ENCODE results near the gene SPAAR.
"Not testable (repeated sequence)": the region's sequence is repeated elsewhere in the genome, so short reads cannot be mapped to it uniquely, and the experiment has no call there.

The SPAAR gene

DNA sequence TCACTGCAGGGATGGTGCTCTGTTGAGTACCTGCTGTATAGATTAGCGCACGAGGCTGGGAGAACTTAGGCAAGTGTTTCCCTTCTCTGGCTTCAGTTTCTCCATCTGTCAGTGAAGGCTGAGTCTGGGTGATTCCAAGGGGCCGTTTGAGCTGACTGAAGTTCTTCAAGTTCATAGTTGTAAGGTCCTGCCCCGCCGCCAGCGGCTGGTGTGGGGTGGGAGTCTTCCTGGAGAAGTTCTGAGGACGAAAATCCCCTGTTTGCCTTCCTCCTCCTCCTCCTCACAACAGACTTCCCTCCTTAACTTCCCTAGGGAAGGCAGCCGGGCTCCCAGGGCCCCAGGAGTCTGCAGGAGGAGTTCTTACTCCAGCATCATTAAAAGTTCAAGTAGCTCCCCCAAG lies 5.0 kb upstream of the SPAAR start:
- no peak for DNase-seq (ENCODE audit: low read depth)

DNA sequence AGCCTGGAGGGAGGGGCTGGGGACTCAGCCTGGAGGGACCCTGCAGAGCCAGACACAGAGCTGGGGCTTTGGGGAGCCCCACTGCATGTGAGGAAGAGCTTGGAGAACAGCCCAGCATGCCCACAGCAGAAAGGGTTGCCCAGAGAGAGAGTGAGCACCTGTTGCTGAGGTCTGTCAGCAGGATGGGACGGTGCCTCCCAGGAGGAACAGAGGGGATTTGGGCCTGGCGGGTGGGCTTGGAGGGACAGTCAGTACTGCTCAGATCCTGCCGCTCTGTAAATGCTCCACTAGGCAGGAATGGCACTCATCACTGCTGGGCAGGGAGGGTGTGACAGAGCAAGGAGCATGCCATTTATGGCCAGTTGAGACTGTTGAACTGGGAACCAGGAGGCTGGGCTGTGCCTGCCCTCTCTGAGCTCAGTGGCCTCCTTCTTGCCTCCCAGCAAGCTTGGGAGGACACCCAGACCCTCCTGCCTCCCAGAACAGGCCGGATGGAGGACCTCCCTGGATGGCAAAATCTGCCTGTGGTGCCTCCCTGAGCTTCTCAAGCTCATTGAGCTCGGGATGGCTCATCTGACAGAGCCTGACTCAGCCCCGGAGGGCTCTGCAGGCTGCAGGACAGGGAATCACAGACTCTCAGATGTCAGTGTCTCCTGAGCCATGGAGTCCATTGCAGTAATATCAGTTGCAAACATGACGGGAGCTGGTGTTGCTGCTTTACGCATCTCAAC lies 4.1 kb upstream of the SPAAR start:
- no peak for DNase-seq (ENCODE audit: low read depth)

DNA sequence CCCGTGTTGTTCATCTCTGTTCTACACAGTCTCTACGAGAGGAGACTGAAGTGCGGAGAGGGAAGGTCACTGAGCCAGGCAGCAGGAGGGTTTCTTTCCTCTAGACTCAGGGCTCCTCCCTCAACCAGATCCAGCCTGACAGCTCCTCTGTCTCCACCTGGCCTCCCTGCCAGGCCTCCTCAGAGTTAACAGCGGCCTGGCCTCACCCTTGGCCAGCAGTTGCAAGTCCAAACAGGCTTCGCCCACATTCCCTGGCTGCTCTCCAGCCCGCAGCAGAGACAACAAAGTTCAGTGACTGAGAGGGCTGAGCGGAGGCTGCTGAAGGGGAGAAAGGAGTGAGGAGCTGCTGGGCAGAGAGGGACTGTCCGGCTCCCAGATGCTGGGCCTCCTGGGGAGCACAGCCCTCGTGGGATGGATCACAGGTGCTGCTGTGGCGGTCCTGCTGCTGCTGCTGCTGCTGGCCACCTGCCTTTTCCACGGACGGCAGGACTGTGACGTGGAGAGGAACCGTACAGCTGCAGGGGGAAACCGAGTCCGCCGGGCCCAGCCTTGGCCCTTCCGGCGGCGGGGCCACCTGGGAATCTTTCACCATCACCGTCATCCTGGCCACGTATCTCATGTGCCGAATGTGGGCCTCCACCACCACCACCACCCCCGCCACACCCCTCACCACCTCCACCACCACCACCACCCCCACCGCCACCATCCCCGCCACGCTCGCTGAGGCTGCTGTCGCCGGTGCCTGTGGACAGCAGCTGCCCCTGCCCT lies 3.2 kb upstream of the SPAAR start, which contains the start of gene HRCT1:
Gene HRCT1 (plus strand): TSS at position 291 of the 768 bp plus-strand sequence. CDS start 86 bp downstream, at position 377.
- DNase-seq (ENCODE audit: low read depth) = no peak

DNA sequence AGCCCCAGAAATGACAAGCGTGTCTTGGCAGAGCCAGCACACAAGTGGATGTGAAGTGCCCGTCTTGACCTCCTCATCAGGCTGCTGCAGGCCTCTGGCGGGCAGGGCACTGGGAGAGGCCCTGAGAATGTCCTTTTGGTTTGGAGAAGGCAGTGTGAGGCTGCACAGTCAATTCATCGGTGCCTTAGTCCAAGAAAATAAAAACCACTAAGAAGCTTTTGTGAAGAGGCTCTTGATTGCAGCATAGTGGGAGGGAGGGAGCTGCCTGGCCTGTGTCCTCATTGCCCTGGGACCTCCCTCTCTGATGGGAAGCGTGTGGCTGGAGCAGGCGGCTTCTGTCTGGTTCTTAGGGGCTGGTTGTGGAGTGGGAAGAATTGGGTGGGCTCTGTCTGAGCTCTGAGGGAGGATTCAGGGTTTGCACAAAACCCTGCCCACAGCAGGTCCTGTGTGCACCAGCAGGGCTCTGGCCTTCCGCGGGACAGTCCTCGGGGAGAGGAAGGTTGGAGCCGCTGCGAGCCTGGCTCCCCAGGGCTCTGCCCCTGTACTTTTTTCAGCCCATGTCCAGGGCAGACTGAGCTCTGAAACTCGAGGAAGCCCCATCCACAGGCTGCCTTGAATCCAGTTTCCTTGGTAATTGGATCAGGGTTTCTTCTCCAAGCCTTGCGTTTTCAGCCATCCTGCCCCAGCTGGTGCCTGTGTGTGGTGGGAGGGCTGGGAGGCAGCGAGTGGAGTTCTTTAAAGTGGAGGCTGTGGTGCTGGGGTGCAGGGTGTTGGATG lies 2.2 kb upstream of the SPAAR start:
- no peak for DNase-seq (ENCODE audit: low read depth)

DNA sequence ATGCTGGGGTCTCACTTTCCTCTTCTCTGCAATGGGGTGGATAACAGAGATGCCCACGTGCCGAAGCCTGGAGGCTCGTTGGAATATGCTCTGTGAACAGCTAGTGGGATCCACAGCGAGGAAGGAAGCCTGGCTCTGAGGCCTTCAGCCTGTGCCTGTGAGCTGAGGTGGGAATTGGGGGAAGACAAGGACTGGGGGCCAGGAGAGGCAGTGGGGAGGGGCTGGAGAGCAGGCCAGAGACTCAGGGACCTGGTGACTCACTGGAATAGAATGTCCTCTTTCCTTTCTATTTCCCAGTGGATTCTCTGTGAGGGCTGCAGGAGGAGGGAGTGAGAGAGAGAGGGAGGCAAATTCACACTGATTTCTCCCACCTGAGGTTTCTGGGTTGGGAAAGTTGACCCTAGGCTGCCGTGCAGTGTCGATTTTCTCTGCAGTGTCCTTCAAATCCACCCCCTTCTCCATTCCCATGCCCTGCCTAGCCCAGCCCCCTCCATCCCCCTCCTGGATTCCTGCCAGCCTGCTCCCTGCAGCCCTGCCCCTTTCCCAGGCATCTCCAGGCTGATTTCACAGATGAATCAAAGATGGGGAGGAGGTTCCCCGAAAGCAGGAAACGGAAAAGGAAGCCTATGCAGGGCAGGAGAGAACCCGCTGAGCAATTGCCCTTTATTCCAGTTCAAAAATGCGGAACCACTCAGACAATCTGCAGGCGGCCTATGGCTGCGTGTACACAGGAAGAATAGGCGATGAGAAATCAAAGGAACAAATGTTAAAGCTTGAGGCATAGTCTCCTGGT lies 1.4 kb upstream of the SPAAR start:
- no peak for DNase-seq (ENCODE audit: low read depth)

DNA sequence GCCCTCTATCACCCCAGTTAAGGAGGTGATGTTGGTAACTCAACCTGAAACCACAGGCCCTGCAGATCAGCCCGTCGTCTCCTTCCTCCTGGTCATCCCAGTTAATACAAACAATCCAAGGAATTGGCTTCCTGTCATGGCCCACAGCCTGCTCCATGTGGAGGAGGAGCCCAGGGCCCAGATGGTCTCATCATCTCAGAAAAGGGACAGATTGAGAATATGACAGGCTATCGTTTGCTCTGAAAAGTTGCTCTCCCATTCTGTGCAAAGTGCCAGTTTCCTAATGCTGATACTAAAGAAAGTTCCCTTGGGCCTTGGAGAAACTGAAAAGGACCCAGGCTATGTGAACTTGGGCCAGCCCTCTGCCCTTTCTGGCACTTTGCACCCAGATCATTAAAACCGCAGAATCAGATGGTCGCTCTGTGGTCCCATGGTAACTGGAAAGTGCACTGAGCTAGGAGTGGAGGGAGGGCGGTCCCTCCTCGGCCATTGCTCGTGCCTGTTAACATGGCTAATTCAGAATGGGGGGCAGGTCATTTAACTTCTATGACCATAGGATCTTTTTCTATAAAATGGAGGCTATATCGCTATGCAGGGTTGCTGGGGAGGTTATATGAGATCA lies 675 bp upstream of the SPAAR start:
- DNase-seq (ENCODE audit: low read depth) = no peak

DNA sequence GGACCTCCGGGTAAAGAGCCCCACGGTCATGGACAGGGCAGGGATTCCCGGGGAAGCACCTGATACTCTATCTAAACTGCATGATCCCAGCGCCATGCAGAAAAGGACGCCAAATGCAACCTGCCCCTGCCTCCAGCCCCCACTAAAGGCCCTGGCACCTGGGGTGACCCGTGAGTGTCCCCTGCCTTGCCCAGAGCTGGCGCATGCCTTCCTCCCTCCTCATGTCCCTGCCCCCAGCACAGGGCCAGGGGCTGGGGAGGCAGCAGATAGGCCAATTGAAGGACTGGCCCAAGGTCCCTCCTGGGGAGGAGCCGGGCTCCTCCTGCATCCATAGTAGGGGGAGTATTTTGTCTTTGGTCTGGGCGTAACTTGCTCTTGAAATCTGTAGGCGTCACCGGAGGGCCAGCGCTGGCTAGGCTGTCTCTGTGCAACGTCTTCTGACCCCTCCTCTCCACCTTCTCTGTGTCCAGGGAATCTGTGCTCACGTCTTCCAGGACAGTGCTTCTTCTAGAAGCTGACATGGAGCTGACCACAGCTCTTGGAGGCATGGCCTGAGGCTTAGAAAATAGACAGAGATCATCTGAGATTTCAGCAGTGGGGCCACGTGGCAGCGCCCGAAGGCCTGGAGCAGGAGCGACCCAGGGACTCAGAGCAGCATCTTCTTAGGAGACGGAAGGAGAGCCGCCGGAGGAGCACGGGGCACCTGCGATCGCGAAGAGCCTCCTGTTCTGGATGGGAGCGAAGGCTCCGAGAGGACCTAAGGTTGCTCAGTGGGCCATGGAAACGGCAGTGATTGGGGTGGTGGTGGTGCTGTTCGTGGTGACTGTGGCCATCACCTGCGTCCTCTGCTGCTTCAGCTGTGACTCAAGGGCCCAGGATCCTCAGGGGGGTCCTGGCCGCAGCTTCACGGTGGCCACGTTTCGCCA lies 660 bp downstream of the SPAAR start:
- no peak for DNase-seq (ENCODE audit: low read depth)

DNA sequence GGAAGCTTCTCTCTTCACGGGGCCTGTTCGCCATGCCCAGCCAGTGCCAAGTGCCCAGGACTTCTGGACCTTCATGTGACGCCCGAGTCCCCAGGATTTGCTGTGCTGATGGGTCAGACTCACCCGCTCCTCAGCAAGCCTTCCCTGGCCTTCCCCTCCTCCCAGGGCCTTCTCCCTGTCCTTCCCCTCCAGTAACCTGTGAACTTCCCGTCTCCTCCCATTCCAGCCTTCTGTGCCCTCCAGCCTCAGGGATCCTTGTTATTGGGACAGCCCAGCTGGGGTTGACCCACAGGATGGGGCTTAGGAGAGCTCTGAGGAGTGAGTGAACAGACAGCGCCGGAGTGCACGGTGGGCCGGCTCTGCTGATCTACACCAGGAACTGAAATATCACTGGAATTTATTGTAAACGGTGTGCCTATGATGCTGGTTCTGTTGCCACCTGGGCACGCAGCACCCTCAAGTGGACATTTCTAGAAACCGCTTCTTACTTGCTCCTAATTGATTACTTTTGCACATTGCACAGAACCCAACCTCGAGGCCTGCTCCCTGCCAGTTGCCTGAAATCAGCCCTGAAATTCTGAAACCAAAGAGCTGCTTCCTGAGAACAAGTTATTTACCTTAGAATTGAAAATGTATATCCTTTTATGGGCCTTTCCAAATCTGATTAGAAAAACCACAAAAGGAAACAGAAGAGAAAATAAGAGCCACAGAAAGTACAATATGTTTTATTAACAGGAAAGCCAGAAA lies 1.5 kb downstream of the SPAAR start:
- DNase-seq (ENCODE audit: low read depth) = no peak

DNA sequence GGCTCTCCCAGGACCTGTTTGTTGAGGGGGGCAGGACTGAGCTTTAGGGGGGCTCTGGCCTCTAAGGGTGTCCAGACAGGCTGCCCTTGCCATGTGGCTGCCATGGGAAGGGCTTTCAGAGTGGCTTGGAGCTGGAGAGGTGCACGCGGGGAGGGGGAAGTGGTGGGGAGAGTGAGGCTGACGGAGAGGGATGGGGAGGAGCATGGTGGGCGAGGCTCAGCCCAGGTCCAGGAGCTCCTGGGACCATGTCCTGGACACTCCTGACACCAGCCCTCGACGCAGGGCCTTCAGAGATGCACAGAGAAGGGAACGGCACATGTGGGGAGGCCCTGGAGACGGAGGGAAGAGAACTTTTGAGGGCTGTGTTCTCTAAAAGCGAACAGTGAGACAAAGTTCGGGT lies 2.4 kb downstream of the SPAAR start:
- DNase-seq (ENCODE audit: low read depth) = no peak

DNA sequence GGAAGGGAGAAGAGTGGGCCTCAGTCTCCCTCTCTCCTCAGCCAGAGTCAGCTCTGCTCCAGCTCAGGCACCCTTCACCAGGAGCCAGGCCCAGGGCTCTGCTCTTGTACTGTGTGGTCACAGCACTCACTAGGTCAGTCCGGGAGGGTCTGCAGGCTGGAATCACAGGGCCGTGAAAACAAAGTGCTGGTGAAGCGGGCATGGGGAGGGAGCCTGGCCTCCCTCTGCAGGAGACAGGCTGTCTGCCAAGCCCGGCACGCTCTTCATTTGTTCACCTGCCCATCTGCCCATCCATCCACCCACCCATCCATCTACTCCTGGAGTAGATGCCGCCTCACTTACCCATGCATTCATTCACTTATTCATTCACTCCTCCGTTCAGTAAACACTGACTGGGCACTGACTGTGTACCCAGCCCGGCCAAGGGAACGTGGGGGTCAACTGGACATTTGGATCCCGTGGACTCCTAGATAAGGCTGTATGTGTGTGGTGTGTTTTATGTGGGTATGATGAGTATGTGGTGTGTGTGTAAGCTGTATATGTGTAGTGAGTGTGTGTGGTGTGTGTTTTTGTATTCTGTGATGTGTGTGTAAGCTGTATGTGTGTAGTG lies 3.6 kb downstream of the SPAAR start:
- DNase-seq (ENCODE audit: low read depth) = no peak

DNA sequence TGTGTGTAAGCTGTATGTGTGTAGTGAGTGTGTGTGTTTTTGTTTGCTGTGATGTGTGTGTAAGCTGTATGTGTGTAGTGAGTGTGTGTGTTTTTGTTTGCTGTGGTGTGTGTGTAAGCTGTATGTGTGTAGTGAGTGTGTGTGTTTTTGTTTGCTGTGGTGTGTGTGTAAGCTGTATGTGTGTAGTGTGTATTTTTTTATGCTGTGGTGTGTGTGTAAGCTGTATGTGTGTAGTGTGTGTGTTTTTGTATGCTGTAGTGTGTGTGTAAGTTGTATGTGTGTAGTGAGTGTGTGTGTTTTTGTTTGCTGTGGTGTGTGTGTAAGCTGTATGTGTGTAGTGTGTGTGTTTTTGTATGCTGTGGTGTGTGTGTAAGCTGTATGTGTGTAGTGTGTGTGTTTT lies 4.1 kb downstream of the SPAAR start:
- not testable (repeated sequence) for DNase-seq (ENCODE audit: low read depth)

DNA sequence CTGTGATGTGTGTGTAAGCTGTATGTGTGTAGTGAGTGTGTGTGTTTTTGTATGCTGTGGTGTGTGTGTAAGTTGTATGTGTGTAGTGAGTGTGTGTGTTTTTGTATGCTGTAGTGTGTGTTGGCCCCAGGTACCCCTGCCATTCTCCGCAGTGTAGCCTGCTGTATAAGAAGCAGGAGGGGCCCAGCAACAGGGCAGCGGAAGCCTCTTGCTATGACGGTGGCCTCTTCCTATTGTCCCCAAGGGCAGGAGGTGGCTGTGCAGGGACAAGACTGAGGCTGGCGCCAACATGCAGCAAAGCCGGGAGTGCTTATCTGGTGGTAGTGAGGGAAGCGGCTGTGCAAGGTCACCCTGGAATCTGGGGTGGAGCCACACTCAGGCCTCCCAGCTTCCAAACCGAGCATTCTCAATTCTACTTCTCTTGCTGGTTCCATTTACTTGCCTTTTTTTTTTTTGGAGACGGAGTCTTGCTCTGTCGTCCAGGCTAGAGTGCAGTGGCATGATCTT lies 5.1 kb downstream of the SPAAR start:
- DNase-seq (ENCODE audit: low read depth) = no peak

DNA sequence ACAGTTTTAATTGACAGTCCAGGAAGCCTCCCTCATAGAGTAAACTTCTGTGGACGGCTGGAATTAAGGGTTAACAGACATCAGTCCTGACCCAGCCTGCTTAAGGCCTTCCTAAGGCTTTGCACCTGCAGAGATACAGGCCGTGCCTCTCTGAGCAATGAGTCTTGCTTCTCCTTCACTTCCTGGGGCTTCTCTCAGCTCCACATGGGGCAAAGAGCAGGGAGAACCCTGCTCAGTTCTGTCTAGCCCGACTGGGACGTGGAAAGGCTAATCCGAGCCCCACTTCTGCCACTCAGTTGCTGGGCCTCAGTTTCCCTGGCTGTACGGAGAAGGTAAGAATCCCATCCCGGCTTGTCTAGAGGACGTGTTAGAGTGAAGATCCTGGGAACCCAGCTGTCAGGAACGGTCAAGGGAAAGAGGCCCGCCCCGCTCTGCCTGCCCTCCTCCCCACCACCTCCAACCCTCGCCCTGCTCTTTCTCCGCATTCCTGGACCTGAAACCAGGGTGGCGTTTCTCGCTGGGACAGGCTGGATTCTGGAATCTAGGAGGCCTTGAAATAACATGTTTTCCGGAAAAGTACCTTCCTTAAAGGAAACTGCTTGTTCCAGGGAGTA lies 6.5 kb downstream of the SPAAR start:
- DNase-seq (ENCODE audit: low read depth) = no peak

DNA sequence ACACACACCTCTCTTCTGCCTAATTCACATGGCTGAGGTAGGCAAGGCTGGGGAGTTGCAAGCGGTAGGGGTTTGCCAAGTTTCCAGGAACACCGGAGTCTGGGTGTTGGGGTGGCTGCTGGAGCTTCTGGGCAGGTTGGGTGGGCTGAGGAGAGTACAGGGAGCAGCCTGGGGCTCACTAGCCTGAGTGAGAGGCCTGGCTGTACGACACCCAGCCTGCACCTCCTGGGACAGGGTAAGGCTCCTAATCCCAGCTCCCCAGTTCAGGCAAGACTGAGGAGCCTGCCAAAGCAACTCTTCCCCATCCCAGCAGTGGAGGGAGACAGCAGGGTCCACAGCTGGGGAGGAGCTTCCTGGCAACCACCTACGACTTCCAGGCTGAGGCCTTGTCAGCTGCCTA lies 8.0 kb downstream of the SPAAR start:
- DNase-seq (ENCODE audit: low read depth) = no peak

DNA sequence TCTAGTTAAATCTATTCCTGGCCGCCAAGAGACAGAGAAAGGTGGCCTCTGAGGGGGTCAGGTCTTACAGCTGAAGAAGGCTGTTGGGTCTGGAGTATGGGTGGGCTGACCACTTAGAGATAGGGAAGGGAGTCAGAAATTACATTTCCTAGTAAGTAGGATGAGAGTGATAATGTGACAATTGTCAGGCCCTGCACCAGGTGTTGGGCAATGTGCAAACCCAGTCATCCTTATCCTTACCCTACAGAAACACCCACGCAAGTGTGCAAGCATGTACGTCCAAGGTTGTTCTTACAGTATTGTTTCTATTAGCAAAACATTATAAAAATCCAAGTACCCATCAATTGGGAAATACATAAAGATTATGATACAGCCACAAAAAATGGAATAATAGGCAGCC lies 9.5 kb downstream of the SPAAR start:
- DNase-seq (ENCODE audit: low read depth) = no peak

DNA sequence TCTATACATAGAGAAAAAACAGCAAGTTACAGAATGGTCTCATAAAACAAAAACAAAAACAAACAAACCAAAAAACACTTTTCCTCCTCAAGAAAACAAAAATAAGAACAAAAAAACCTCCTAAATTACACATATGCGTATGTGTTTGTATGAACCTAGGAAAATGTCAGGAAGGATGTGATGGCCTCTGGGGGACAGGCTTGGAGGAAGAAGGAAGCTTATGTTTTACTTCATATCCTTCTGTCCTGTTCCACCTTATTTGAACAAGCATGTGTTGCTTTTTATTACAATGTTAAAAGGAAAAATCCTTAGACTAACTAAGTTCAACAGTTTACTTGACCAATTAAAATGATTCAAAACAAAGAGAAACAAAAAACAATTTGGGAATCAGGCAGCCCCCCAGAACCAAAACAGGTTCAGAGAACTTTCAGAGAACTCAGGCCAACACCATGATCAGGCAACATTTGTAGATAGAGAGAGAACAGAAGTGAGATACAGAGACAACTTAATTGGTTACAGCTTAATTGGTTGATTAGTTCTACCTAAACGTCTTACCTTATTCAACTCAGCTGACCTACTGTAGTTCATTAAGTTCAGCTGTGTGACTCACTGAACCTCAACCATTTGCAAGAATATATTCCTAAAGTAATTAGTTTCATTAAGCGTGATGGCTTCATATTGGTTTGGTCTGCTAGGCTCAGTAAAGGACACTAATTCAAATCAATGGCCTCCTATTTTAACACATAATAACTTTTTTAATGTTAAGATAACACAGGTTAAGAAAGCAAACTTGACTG lies 10.1 kb downstream of the SPAAR start:
- no peak for DNase-seq (ENCODE audit: low read depth)

DNA sequence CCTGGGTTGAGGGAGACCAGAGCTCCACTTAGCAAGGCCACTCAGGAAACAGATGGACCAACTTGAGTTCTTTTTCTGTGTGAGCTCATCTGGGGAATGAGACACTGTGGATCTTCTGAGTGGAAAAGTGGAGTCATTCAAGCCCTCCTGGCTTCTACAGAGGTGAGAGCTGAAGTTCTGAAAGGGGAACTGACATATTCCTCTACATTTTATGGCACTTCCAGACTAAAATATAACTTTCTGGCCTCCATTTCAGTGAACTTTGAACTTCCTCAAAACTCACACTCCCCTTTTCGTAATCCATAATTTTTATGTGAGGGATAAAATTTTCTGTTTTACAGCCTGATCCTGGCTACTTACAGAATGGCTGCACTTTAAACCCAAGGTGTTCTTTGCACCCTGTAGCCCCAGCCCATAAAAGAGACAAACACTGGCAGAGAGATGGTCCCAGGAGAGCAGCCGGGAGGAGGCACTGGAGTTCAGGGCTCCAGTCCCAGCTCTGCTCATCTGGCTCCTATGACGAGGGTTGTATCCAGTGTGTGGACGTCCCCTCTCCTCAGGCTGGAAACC lies 10.8 kb downstream of the SPAAR start:
- DNase-seq (ENCODE audit: low read depth) = no peak

DNA sequence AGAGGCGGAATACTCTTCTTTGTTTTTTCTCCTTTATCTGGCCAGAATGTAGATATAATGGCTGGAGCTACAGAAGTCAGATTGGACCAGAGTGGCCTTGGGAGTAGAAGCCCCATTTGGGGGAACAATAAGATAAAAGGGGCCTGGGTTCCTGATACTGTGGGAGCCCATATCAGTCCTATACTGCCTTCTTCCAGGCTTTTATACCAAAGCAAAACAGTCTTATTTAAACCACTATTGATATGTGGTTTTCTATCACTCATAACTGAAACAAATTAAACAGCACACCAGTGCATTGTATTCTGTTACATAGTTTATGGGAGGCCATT lies 14.3 kb downstream of the SPAAR start:
- DNase-seq (ENCODE audit: low read depth) = no peak

All from stimulated activated CD8-positive, alpha-beta memory T cell treated with anti-CD3 and anti-CD28 coated beads, Interleukin-4, amount 100 ng/mL, for 24 hours (primary cell).